ENCODE measurements around the gene SDR42E1. TPM values are rescaled to one million over a fixed set of nuclear protein-coding genes. Genes with fewer than 3 reads are reported as not detected.
A peak's percentile ranks its signal among the peaks of the same experiment; 100 is the strongest.

Gene SDR42E1
- total and polyA plus RNA-seq, 2 of the 13 experiments (the other 11 are each of a cell fraction or from before 2014, with no cell fraction given), result 0.01 to 0.13 TPM

DNA sequence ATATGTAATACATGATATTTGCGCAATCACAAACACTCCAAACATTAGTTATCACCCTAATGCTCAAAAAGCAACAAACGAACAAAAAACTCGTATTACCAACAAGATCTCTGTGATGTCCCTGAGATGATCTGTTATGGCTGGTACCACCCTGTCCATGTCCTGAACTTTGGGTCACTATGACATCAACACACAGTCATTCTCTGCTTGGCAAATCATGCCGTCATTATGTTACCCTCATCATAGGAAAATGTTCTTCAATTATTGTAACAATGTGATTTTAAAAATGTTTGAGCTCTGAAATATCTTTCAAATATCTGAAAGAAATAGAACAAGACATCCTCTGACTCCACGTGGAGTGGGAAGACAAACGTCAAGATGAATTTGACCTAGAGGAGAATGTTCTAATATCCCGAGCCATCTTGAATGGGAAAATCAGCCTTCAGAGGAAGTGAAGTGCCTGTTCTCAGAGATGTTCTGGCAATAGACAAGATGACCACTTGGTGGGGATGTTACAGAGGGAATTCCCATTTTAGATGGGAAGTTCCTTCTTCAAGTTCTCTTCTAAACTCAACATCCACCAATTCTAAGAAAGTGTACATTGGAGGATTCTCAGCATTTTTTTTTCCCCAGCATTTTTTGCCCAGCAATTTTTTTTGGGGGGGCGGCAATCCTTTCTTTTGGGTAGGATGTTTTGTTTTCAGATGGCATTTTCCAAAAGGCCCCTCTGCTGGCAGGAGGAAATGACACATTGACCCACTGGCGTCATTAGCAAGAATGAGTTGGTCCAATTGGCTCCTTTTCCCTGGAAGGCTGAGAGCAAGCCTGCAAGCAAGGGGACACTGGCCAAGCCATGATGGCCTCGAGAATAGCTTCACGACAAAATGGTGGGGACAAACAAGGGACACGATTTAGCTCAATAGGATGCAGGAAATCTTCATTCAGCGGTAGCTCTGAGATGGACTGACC is 20.1 kb upstream of the SDR42E1 start (continued):
- TF ChIP-seq, protein P1, sequence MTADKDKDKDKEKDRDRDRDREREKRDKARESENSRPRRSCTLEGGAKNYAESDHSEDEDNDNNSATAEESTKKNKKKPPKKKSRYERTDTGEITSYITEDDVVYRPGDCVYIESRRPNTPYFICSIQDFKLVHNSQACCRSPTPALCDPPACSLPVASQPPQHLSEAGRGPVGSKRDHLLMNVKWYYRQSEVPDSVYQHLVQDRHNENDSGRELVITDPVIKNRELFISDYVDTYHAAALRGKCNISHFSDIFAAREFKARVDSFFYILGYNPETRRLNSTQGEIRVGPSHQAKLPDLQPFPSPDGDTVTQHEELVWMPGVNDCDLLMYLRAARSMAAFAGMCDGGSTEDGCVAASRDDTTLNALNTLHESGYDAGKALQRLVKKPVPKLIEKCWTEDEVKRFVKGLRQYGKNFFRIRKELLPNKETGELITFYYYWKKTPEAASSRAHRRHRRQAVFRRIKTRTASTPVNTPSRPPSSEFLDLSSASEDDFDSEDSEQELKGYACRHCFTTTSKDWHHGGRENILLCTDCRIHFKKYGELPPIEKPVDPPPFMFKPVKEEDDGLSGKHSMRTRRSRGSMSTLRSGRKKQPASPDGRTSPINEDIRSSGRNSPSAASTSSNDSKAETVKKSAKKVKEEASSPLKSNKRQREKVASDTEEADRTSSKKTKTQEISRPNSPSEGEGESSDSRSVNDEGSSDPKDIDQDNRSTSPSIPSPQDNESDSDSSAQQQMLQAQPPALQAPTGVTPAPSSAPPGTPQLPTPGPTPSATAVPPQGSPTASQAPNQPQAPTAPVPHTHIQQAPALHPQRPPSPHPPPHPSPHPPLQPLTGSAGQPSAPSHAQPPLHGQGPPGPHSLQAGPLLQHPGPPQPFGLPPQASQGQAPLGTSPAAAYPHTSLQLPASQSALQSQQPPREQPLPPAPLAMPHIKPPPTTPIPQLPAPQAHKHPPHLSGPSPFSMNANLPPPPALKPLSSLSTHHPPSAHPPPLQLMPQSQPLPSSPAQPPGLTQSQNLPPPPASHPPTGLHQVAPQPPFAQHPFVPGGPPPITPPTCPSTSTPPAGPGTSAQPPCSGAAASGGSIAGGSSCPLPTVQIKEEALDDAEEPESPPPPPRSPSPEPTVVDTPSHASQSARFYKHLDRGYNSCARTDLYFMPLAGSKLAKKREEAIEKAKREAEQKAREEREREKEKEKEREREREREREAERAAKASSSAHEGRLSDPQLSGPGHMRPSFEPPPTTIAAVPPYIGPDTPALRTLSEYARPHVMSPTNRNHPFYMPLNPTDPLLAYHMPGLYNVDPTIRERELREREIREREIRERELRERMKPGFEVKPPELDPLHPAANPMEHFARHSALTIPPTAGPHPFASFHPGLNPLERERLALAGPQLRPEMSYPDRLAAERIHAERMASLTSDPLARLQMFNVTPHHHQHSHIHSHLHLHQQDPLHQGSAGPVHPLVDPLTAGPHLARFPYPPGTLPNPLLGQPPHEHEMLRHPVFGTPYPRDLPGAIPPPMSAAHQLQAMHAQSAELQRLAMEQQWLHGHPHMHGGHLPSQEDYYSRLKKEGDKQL (CRISPR knock-in tag; IDR thresholded peaks at IDR 0.05; ENCODE audit: low read depth), result no peak
- no peak for TF ChIP-seq NONO (IDR thresholded peaks at IDR 0.05)
- TF ChIP-seq NONO (CRISPR knock-in tag; conservative IDR thresholded peaks at IDR 0.05), result no peak
- TF ChIP-seq SRSF4 (IDR thresholded peaks at IDR 0.05; ENCODE audit: low read depth, low read length, poor library complexity, severe bottlenecking), result no peak
- no peak for TF ChIP-seq HMG20A (CRISPR knock-in tag; IDR thresholded peaks at IDR 0.05; ENCODE audit: borderline replicate concordance)
- no peak for TF ChIP-seq LCORL (IDR thresholded peaks at IDR 0.05)
- 0 out of 2 replicates have a peak, but pooled peaks have one; percentile 54 for TF ChIP-seq LCORL (CRISPR knock-in tag; IDR thresholded peaks at IDR 0.05)
- TF ChIP-seq NFIC (IDR thresholded peaks at IDR 0.05; ENCODE audit: low read length), result no peak
- no peak for TF ChIP-seq MZF1 (CRISPR knock-in tag; IDR thresholded peaks at IDR 0.05; ENCODE audit: borderline replicate concordance)
- TF ChIP-seq GABPA (IDR thresholded peaks at IDR 0.05; ENCODE audit: low read depth, low read length), result no peak
- no peak; the same call in 1 of the 2 replicates for TF ChIP-seq GABPA (CRISPR knock-in tag; IDR thresholded peaks at IDR 0.05; ENCODE audit: low read depth)
- TF ChIP-seq MBNL3 (CRISPR knock-in tag; conservative IDR thresholded peaks at IDR 0.05), result no peak
- TF ChIP-seq, protein P2, sequence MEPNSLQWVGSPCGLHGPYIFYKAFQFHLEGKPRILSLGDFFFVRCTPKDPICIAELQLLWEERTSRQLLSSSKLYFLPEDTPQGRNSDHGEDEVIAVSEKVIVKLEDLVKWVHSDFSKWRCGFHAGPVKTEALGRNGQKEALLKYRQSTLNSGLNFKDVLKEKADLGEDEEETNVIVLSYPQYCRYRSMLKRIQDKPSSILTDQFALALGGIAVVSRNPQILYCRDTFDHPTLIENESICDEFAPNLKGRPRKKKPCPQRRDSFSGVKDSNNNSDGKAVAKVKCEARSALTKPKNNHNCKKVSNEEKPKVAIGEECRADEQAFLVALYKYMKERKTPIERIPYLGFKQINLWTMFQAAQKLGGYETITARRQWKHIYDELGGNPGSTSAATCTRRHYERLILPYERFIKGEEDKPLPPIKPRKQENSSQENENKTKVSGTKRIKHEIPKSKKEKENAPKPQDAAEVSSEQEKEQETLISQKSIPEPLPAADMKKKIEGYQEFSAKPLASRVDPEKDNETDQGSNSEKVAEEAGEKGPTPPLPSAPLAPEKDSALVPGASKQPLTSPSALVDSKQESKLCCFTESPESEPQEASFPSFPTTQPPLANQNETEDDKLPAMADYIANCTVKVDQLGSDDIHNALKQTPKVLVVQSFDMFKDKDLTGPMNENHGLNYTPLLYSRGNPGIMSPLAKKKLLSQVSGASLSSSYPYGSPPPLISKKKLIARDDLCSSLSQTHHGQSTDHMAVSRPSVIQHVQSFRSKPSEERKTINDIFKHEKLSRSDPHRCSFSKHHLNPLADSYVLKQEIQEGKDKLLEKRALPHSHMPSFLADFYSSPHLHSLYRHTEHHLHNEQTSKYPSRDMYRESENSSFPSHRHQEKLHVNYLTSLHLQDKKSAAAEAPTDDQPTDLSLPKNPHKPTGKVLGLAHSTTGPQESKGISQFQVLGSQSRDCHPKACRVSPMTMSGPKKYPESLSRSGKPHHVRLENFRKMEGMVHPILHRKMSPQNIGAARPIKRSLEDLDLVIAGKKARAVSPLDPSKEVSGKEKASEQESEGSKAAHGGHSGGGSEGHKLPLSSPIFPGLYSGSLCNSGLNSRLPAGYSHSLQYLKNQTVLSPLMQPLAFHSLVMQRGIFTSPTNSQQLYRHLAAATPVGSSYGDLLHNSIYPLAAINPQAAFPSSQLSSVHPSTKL (CRISPR knock-in tag; IDR thresholded peaks at IDR 0.05), result 0 out of 2 replicates have a peak, but pooled peaks have one; percentile 13
- no peak for TF ChIP-seq ZNF33A (CRISPR knock-in tag; IDR thresholded peaks at IDR 0.05; ENCODE audit: borderline replicate concordance)
- TF ChIP-seq, protein P3, sequence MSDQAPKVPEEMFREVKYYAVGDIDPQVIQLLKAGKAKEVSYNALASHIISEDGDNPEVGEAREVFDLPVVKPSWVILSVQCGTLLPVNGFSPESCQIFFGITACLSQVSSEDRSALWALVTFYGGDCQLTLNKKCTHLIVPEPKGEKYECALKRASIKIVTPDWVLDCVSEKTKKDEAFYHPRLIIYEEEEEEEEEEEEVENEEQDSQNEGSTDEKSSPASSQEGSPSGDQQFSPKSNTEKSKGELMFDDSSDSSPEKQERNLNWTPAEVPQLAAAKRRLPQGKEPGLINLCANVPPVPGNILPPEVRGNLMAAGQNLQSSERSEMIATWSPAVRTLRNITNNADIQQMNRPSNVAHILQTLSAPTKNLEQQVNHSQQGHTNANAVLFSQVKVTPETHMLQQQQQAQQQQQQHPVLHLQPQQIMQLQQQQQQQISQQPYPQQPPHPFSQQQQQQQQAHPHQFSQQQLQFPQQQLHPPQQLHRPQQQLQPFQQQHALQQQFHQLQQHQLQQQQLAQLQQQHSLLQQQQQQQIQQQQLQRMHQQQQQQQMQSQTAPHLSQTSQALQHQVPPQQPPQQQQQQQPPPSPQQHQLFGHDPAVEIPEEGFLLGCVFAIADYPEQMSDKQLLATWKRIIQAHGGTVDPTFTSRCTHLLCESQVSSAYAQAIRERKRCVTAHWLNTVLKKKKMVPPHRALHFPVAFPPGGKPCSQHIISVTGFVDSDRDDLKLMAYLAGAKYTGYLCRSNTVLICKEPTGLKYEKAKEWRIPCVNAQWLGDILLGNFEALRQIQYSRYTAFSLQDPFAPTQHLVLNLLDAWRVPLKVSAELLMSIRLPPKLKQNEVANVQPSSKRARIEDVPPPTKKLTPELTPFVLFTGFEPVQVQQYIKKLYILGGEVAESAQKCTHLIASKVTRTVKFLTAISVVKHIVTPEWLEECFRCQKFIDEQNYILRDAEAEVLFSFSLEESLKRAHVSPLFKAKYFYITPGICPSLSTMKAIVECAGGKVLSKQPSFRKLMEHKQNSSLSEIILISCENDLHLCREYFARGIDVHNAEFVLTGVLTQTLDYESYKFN (CRISPR knock-in tag; conservative IDR thresholded peaks at IDR 0.05), result no peak
- TF ChIP-seq AGO2 (optimal IDR thresholded peaks at IDR 0.05; ENCODE audit: low read depth, low read length), result no peak
